HG03378 (cell line): ENCODE data around the gene NKAP.

ENCODE experiments used
- ATAC-seq: cut with Tn5 transposase; IDR thresholded peaks from one replicate; pipeline ENCODE4 v1.9.1; 2021; ENCODE audit warnings: mild to moderate bottlenecking, moderate library complexity; ENCODE audit not compliant: unreplicated experiment

NKAP gene

DNA sequence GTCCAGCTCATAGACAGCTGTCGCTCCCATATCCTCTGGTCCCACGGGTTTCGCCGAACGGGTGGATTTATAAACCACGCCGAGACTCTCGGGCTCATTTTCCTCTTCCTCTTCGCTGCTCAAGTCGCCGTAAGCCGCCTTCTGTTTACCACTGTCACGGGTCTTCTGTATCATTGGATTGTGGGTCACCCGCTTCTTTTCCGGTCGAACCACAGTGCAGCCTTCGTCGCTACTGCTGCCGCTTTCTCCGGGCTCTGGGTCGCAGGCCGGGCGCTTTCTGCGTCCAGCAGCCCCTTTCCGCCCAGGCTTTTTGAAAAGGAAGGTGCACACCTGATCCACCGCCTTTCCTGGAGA lies 72.3 kb downstream of the NKAP start:
- ATAC-seq: peak; percentile 36
